ENCODE data around the gene RNF31.

RNF31 gene

GRCh38 chr14:24108336-24108874, 38.9 kb upstream of the RNF31 start:
- DNase-seq (ENCODE audit: insufficient read length) (no peak), FAIRE-seq (no peak)
- TF ChIP-seq POLR2A (IDR thresholded peaks at IDR 0.05; ENCODE audit: low read depth, low read length) = no peak
- no peak for TF ChIP-seq TAF1 (IDR thresholded peaks at IDR 0.05; ENCODE audit: borderline replicate concordance, low read depth, low read length)
- no peak for TF ChIP-seq POLR2AphosphoS5 (IDR thresholded peaks at IDR 0.05; ENCODE audit: low read depth, low read length)

- DNase-seq (ENCODE audit: insufficient read length) = no peak
- peak; percentile 21 for FAIRE-seq
- TF ChIP-seq POLR2A (IDR thresholded peaks at IDR 0.05; ENCODE audit: low read depth, low read length) (no peak), TAF1 (IDR thresholded peaks at IDR 0.05; ENCODE audit: borderline replicate concordance, low read depth, low read length) (no peak), POLR2AphosphoS5 (IDR thresholded peaks at IDR 0.05; ENCODE audit: low read depth, low read length) (no peak)
These were observed 37.2 kb upstream of the RNF31 start for GRCh38 chr14:24110060-24110459.

GRCh38 chr14:24110523-24110922, 36.8 kb upstream of the RNF31 start:
- FAIRE-seq (no peak), DNase-seq (ENCODE audit: insufficient read length) (no peak)
- TF ChIP-seq TAF1 (IDR thresholded peaks at IDR 0.05; ENCODE audit: borderline replicate concordance, low read depth, low read length) = no peak
- no peak for TF ChIP-seq POLR2A (IDR thresholded peaks at IDR 0.05; ENCODE audit: low read depth, low read length)
- no peak for TF ChIP-seq POLR2AphosphoS5 (IDR thresholded peaks at IDR 0.05; ENCODE audit: low read depth, low read length)

- TF ChIP-seq POLR2A (IDR thresholded peaks at IDR 0.05; ENCODE audit: low read depth, low read length) (no peak), TAF1 (IDR thresholded peaks at IDR 0.05; ENCODE audit: borderline replicate concordance, low read depth, low read length) (no peak), POLR2AphosphoS5 (IDR thresholded peaks at IDR 0.05; ENCODE audit: low read depth, low read length) (no peak)
- DNase-seq (ENCODE audit: insufficient read length) (no peak), FAIRE-seq (no peak)
These were observed 33.9 kb upstream of the RNF31 start for GRCh38 chr14:24113379-24113800.

GRCh38 chr14:24113801-24114531, 33.3 kb upstream of the RNF31 start:
- FAIRE-seq (no peak), DNase-seq (ENCODE audit: insufficient read length) (peak; percentile 69)
- TF ChIP-seq POLR2AphosphoS5 (IDR thresholded peaks at IDR 0.05; ENCODE audit: low read depth, low read length) = peak; percentile 88
- peak; percentile 7; the same call in 1 of the 2 replicates for TF ChIP-seq TAF1 (IDR thresholded peaks at IDR 0.05; ENCODE audit: borderline replicate concordance, low read depth, low read length)
- peak; percentile 85 for TF ChIP-seq POLR2A (IDR thresholded peaks at IDR 0.05; ENCODE audit: low read depth, low read length)

- TF ChIP-seq POLR2A (IDR thresholded peaks at IDR 0.05; ENCODE audit: low read depth, low read length) (no peak; the same call in 1 of the 2 replicates), TAF1 (IDR thresholded peaks at IDR 0.05; ENCODE audit: borderline replicate concordance, low read depth, low read length) (no peak), POLR2AphosphoS5 (IDR thresholded peaks at IDR 0.05; ENCODE audit: low read depth, low read length) (no peak; the same call in 1 of the 2 replicates)
- FAIRE-seq = peak; percentile 97
- DNase-seq (ENCODE audit: insufficient read length) = peak; percentile 95
These were observed 32.5 kb upstream of the RNF31 start, which contains the start of the genes DCAF11 and NRL for GRCh38 chr14:24114532-24115421. DCAF11 (plus strand) TSS chr14:24114777; CDS start chr14:24115595, 818 bp downstream. NRL (minus strand) TSS chr14:24114949; CDS start chr14:24082848, 32,101 bp downstream.

- no peak for TF ChIP-seq POLR2AphosphoS5 (IDR thresholded peaks at IDR 0.05; ENCODE audit: low read depth, low read length)
- no peak for TF ChIP-seq POLR2A (IDR thresholded peaks at IDR 0.05; ENCODE audit: low read depth, low read length)
- no peak for TF ChIP-seq TAF1 (IDR thresholded peaks at IDR 0.05; ENCODE audit: borderline replicate concordance, low read depth, low read length)
- FAIRE-seq (no peak), DNase-seq (ENCODE audit: insufficient read length) (no peak)
These were observed 31.7 kb upstream of the RNF31 start for GRCh38 chr14:24115422-24116127.

- no peak for TF ChIP-seq POLR2A (IDR thresholded peaks at IDR 0.05; ENCODE audit: low read depth, low read length)
- TF ChIP-seq TAF1 (IDR thresholded peaks at IDR 0.05; ENCODE audit: borderline replicate concordance, low read depth, low read length) = no peak
- FAIRE-seq = no peak
- DNase-seq (ENCODE audit: insufficient read length) = no peak
These were observed 31.0 kb upstream of the RNF31 start for GRCh38 chr14:24116128-24116814.

GRCh38 chr14:24117179-24117578, 30.1 kb upstream of the RNF31 start:
- TF ChIP-seq POLR2AphosphoS5 (IDR thresholded peaks at IDR 0.05; ENCODE audit: low read depth, low read length) = no peak
- no peak for TF ChIP-seq POLR2A (IDR thresholded peaks at IDR 0.05; ENCODE audit: low read depth, low read length)
- no peak for TF ChIP-seq TAF1 (IDR thresholded peaks at IDR 0.05; ENCODE audit: borderline replicate concordance, low read depth, low read length)
- no peak for FAIRE-seq
- no peak for DNase-seq (ENCODE audit: insufficient read length)

- no peak for TF ChIP-seq POLR2AphosphoS5 (IDR thresholded peaks at IDR 0.05; ENCODE audit: low read depth, low read length)
- no peak for FAIRE-seq
These were observed 27.6 kb upstream of the RNF31 start for GRCh38 chr14:24119691-24120090.

More at GRCh38 chr14:24119691-24120090, 27.6 kb upstream of the RNF31 start:
- DNase-seq (ENCODE audit: insufficient read length) = no peak

All from GM12892 (cell line).